Prostate gland (tissue), 2 donors: ENCODE data around the gene PDE8B. TPM values are rescaled to one million over a fixed set of nuclear protein-coding genes. Genes with fewer than 3 reads are reported as not detected.
A peak's percentile ranks its signal among the peaks of the same experiment; 100 is the strongest.

ENCODE experiments used
- DNase-seq: peaks from one replicate; pipeline ENCODE4 v3.0.0-alpha.2; 2019; ENCODE audit warnings: low spot score
- H3K27ac ChIP-seq, 2 donors: fragments of 200-600 bp; sonication (generic); 2 replicates each; pipeline ENCODE4 v1.5.1; 2017 to 2019
- H3K27me3 ChIP-seq: fragments of 200-600 bp; sonication (generic); replicated peaks from 2 replicates; pipeline ENCODE4 v1.5.1; 2019; ENCODE audit not compliant: insufficient read depth
- H3K36me3 ChIP-seq, 2 donors: fragments of 200-600 bp; sonication (generic); 1 replicate in 1 of 2; 2 replicates in 1 of 2; pipeline versions ENCODE4 v1.5.1 to v1.8.1; 2017 to 2019
- H3K4me1 ChIP-seq: fragments of 200-600 bp; sonication (generic); replicated peaks from 2 replicates; pipeline ENCODE4 v1.5.1; 2019
- H3K4me3 ChIP-seq, 2 donors: fragments of 200-600 bp; sonication (generic); 2 replicates each; pipeline ENCODE4 v1.5.1; 2017 to 2019
- H3K9me3 ChIP-seq: fragments of 200-600 bp; sonication (generic); 2 replicates; pipeline ENCODE4 v1.5.1; 2017
- POLR2A ChIP-seq: fragments of 450-650 bp; IDR thresholded peaks from one replicate; pipeline ENCODE4 v1.6.1; 2016; ENCODE audit warnings: antibody characterized with exemption, mild to moderate bottlenecking
- POLR2AphosphoS5 ChIP-seq: sonication (generic); formaldehyde crosslinking; IDR thresholded peaks from one replicate; pipeline ENCODE4 v1.6.1; 2017; ENCODE audit warnings: antibody characterized with exemption
- WGBS: methylation state at CpG from one replicate; pipeline ENCODE4 v1.1.5; 2018; 5-methylcytosine and 5-hydroxymethylcytosine counted together
- intact Hi-C: fragments of 100-400 bp; cut with DNase I; formaldehyde crosslinking; loops from one replicate; pipeline ENCODE4 v1.14.2; 2022
- total RNA-seq, 2 donors: library from RNA; depleted of rRNA; stranded (reverse); fragments of >200 nt; gene quantifications; one replicate each; pipeline ENCODE4 v1.1.0, GENCODE V29; 2016
- TF ChIP-seq, protein P1 (sequence below), 4 experiments: fragments of 200-600 bp in 2 of 4; fragments of 450-650 bp in 2 of 4; sonication (generic) in 2 of 4; IDR thresholded peaks; 1 replicate in 3 of 4; 2 replicates in 1 of 4; pipeline ENCODE4 v1.5.1; 2016 to 2019; ENCODE audit warnings: antibody characterized with exemption in 4 of 4, mild to moderate bottlenecking in 2 of 4, moderate library complexity in 2 of 4

PDE8B gene
- total RNA-seq, 2 donors from 2014 or later, result 25.6 to 66.0 TPM

- TF ChIP-seq, protein P1, sequence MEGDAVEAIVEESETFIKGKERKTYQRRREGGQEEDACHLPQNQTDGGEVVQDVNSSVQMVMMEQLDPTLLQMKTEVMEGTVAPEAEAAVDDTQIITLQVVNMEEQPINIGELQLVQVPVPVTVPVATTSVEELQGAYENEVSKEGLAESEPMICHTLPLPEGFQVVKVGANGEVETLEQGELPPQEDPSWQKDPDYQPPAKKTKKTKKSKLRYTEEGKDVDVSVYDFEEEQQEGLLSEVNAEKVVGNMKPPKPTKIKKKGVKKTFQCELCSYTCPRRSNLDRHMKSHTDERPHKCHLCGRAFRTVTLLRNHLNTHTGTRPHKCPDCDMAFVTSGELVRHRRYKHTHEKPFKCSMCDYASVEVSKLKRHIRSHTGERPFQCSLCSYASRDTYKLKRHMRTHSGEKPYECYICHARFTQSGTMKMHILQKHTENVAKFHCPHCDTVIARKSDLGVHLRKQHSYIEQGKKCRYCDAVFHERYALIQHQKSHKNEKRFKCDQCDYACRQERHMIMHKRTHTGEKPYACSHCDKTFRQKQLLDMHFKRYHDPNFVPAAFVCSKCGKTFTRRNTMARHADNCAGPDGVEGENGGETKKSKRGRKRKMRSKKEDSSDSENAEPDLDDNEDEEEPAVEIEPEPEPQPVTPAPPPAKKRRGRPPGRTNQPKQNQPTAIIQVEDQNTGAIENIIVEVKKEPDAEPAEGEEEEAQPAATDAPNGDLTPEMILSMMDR (IDR thresholded peaks at IDR 0.05), result no peak
- TF ChIP-seq POLR2AphosphoS5, result no peak
- TF ChIP-seq POLR2A, result no peak
- Histone ChIP-seq H3K27me3 (no peaks in the 10 kb centered on the region), H3K36me3 (no peaks in the 10 kb centered on the region), H3K4me1 (no peaks in the 10 kb centered on the region), H3K27ac (no peak overlapping the region), H3K4me3 (no peak overlapping the region), H3K9me3 (no peaks in the 10 kb centered on the region)
- WGBS, result 86% methylated on average over 5 of the region's 5 CpGs
- DNase-seq, result no peak
- intact Hi-C loops, result no loop called here
These were observed 116.7 kb downstream of the PDE8B start for GRCh38 chr5:77326986-77327734.

DNA sequence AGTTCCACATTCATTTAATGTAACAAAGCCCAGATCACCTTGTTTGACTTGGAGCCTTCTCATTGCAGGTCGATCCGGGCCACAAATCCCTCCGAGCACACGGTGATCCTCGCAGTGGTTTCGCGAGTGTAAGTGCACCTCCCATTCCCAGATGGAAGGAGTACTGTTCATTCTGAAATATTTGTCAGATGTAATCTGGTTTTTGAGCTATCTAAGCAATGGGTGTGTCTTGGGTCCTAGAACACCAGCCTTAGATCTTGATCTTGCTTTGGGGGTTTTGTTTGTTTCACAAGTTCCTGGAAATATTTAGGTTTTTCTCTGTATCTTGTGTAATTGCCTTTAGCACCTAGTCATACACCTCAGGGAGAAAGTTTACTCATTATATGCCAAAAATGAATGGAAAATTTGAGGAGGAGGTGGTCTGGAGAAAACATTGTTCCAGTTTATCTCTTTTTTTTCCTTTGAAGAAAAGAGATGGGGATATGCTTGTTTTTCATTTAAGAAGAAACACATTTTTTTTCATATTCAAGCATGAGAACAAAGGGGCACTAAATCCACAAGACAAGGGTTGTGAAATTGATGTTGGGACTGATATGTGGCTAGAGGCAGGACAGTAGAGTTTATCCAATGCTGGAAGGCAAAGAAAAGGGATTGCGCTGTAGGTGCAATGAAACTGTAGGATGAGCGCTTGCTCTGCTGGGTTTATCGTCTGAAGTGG lies 118.6 kb downstream of the PDE8B start:
- Histone ChIP-seq H3K36me3 (no peaks in the 10 kb centered on the region), H3K9me3 (no peaks in the 10 kb centered on the region), H3K4me1 (no peaks in the 10 kb centered on the region), H3K27ac (peak overlapping the region in 1 of 2 donors; percentile 10), H3K4me3 (no peak overlapping the region), H3K27me3 (no peaks in the 10 kb centered on the region)
- DNase-seq, result peak; percentile 13
- WGBS, result 47% methylated on average over 10 of the region's 10 CpGs
- intact Hi-C loops, result no loop called here
- TF ChIP-seq, protein P1 (IDR thresholded peaks at IDR 0.05), result no peak
- TF ChIP-seq POLR2AphosphoS5, result peak; percentile 45
- TF ChIP-seq POLR2A, result no peak

GRCh38 chr5:77329664-77330430 lies 119.4 kb downstream of the PDE8B start:
- Histone ChIP-seq H3K4me3 (no peak overlapping the region), H3K9me3 (no peaks in the 10 kb centered on the region), H3K27ac (no peak overlapping the region), H3K27me3 (no peaks in the 10 kb centered on the region), H3K36me3 (no peaks in the 10 kb centered on the region), H3K4me1 (no peaks in the 10 kb centered on the region)
- intact Hi-C loops, result no loop called here
- WGBS, result 80% methylated on average over 3 of the region's 3 CpGs
- TF ChIP-seq POLR2A (no peak), POLR2AphosphoS5 (no peak)
- TF ChIP-seq, protein P1 (IDR thresholded peaks at IDR 0.05), result no peak
- no peak for DNase-seq

DNA sequence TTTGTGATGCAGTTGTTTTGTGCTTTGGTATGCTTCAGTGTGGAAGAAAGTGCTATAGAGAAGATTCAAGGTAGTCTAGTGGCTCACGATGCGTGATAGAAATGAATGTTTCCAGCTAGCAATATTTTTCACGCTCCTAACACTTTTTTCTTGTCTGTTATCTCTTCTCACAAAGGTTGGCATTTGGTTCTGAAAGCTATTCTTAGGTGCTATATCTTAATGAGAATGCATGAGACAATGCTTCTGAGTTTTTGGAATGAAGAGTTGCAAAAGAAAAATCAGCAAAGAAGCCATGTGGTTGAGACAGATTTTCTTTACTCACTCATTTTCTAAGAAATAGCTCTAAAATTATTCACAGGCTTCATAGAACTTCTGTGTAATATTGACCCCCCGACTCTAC lies 122.6 kb downstream of the PDE8B start:
- TF ChIP-seq, protein P1 (IDR thresholded peaks at IDR 0.05), result no peak
- TF ChIP-seq POLR2A, result no peak
- no peak for TF ChIP-seq POLR2AphosphoS5
- Histone ChIP-seq H3K36me3 (no peaks in the 10 kb centered on the region), H3K9me3 (no peaks in the 10 kb centered on the region), H3K4me3 (no peak overlapping the region), H3K27ac (no peak overlapping the region), H3K27me3 (no peaks in the 10 kb centered on the region), H3K4me1 (no peaks in the 10 kb centered on the region)
- DNase-seq, result no peak
- 94% methylated on average over 4 of the region's 4 CpGs for WGBS
- intact Hi-C loops, result no loop called here
